Uterus (tissue), 2 donors: Measurements from ENCODE around the gene CYP2U1.

ENCODE experiments used
- CTCF ChIP-seq, 4 experiments: fragments of 200-600 bp in 2 of 4; fragments of 450-650 bp in 2 of 4; sonication (generic) in 2 of 4; IDR thresholded peaks; one replicate each; pipeline ENCODE4 v1.5.1; 2016 to 2019; ENCODE audit warnings: antibody characterized with exemption in 4 of 4, mild to moderate bottlenecking in 2 of 4, moderate library complexity in 1 of 4
- POLR2A ChIP-seq, 2 donors: fragments of 450-650 bp; IDR thresholded peaks; one replicate each; pipeline ENCODE4 v1.6.1; 2016; ENCODE audit warnings: antibody characterized with exemption in 2 of 2, mild to moderate bottlenecking in 1 of 2, moderate library complexity in 1 of 2

GRCh38 chr4:107885865-107886264 lies 45.5 kb upstream of the CYP2U1 start:
- no peak for TF ChIP-seq POLR2A (IDR thresholded peaks at IDR 0.05)
- no peak for TF ChIP-seq CTCF (IDR thresholded peaks at IDR 0.05)
